ENCODE results near the gene DSTYK.

DNA sequence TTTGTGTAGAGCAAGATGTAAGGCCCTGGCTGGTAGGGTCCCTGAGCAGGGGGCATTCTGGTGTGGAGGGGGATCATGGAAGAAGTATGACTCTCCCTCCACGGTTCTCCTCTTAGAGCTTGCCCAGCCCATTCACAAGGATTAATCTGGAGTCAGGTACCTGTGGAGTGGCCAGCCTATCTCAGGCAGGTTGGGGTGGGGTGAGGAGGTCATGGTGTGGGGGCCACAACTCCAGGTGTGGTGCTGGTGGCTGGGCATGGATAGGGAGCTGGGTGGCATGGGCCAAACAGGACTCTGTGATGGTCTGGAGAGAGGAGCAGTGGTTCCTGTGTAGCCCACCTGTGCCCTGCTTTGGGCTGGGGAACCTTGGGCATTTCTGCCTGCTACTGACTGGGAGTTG is 48.5 kb upstream of the DSTYK start:
- TF ChIP-seq, protein P1, sequence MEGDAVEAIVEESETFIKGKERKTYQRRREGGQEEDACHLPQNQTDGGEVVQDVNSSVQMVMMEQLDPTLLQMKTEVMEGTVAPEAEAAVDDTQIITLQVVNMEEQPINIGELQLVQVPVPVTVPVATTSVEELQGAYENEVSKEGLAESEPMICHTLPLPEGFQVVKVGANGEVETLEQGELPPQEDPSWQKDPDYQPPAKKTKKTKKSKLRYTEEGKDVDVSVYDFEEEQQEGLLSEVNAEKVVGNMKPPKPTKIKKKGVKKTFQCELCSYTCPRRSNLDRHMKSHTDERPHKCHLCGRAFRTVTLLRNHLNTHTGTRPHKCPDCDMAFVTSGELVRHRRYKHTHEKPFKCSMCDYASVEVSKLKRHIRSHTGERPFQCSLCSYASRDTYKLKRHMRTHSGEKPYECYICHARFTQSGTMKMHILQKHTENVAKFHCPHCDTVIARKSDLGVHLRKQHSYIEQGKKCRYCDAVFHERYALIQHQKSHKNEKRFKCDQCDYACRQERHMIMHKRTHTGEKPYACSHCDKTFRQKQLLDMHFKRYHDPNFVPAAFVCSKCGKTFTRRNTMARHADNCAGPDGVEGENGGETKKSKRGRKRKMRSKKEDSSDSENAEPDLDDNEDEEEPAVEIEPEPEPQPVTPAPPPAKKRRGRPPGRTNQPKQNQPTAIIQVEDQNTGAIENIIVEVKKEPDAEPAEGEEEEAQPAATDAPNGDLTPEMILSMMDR (IDR thresholded peaks at IDR 0.05; ENCODE audit: poor library complexity, severe bottlenecking) = no peak
- TF ChIP-seq, protein P2, sequence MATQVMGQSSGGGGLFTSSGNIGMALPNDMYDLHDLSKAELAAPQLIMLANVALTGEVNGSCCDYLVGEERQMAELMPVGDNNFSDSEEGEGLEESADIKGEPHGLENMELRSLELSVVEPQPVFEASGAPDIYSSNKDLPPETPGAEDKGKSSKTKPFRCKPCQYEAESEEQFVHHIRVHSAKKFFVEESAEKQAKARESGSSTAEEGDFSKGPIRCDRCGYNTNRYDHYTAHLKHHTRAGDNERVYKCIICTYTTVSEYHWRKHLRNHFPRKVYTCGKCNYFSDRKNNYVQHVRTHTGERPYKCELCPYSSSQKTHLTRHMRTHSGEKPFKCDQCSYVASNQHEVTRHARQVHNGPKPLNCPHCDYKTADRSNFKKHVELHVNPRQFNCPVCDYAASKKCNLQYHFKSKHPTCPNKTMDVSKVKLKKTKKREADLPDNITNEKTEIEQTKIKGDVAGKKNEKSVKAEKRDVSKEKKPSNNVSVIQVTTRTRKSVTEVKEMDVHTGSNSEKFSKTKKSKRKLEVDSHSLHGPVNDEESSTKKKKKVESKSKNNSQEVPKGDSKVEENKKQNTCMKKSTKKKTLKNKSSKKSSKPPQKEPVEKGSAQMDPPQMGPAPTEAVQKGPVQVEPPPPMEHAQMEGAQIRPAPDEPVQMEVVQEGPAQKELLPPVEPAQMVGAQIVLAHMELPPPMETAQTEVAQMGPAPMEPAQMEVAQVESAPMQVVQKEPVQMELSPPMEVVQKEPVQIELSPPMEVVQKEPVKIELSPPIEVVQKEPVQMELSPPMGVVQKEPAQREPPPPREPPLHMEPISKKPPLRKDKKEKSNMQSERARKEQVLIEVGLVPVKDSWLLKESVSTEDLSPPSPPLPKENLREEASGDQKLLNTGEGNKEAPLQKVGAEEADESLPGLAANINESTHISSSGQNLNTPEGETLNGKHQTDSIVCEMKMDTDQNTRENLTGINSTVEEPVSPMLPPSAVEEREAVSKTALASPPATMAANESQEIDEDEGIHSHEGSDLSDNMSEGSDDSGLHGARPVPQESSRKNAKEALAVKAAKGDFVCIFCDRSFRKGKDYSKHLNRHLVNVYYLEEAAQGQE (IDR thresholded peaks at IDR 0.05; ENCODE audit: borderline replicate concordance) = no peak
- TF ChIP-seq RAD21 (conservative IDR thresholded peaks at IDR 0.05) (no peak), POLR2AphosphoS5 (IDR thresholded peaks at IDR 0.05) (no peak), EZH2 (IDR thresholded peaks at IDR 0.05; ENCODE audit: borderline replicate concordance, insufficient read depth, low read length, poor library complexity, severe bottlenecking) (no peak), EP300 (conservative IDR thresholded peaks at IDR 0.05; ENCODE audit: poor library complexity, severe bottlenecking) (no peak), TAF1 (IDR thresholded peaks at IDR 0.05; ENCODE audit: low read depth) (no peak), SMC3 (conservative IDR thresholded peaks at IDR 0.05; ENCODE audit: poor library complexity) (no peak), MXI1 (conservative IDR thresholded peaks at IDR 0.05; ENCODE audit: poor library complexity, severe bottlenecking) (no peak)

All from neural cell (in vitro differentiated cells).